ENCODE data around the gene NAP1L4. TPM values are rescaled to one million over a fixed set of nuclear protein-coding genes. Genes with fewer than 3 reads are reported as not detected.
A peak's percentile ranks its signal among the peaks of the same experiment; 100 is the strongest.

The NAP1L4 gene
- polyA plus RNA-seq, 3 donors, result 33.1 to 59.3 (median 55.6) TPM

- no peak overlapping the region for H3K27ac ChIP-seq (ENCODE audit: low read depth, low read length)
- 70 to 88% (median 81%) methylated on average over 6 to 7 of the region's 7 CpGs for WGBS, 3 donors
Measured at GRCh38 chr11:2998073-2998850, 6.1 kb upstream of the NAP1L4 start.

GRCh38 chr11:2997406-2997805, 5.3 kb upstream of the NAP1L4 start:
- no peak overlapping the region for H3K27ac ChIP-seq (ENCODE audit: low read depth, low read length)
- 87 to 90% (median 88%) methylated on average over 4 of the region's 4 CpGs for WGBS, 3 donors

GRCh38 chr11:2996976-2997375, 4.8 kb upstream of the NAP1L4 start:
- no peak overlapping the region for H3K27ac ChIP-seq (ENCODE audit: low read depth, low read length)
- WGBS, 3 donors, result 78 to 89% (median 88%) methylated on average over 6 of the region's 6 CpGs

- H3K27ac ChIP-seq (ENCODE audit: low read depth, low read length), result no peak overlapping the region
- 85 to 87% (median 85%) methylated on average over 14 of the region's 14 CpGs for WGBS, 3 donors
Measured at GRCh38 chr11:2995893-2996554, 3.9 kb upstream of the NAP1L4 start.

- no peak overlapping the region for H3K27ac ChIP-seq (ENCODE audit: low read depth, low read length)
- 77 to 86% (median 84%) methylated on average over 13 of the region's 13 CpGs for WGBS, 3 donors
Measured at GRCh38 chr11:2995031-2995561, 3.0 kb upstream of the NAP1L4 start.

GRCh38 chr11:2994336-2994730, 2.2 kb upstream of the NAP1L4 start:
- no peak overlapping the region for H3K27ac ChIP-seq (ENCODE audit: low read depth, low read length)
- WGBS, 3 donors, result 88 to 93% (median 91%) methylated on average over 4 of the region's 4 CpGs

GRCh38 chr11:2992997-2993325, 832 bp upstream of the NAP1L4 start:
- H3K27ac ChIP-seq (ENCODE audit: low read depth, low read length), result no peak overlapping the region
- WGBS, 3 donors, result 29 to 31% (median 31%) methylated on average over 7 of the region's 7 CpGs

- peak overlapping the region; percentile 62 for H3K27ac ChIP-seq (ENCODE audit: low read depth, low read length)
- 0 to 1% (median 1%) methylated on average over 51 to 79 of the region's 79 CpGs for WGBS, 3 donors
Measured at GRCh38 chr11:2991452-2992233, 486 bp downstream of the NAP1L4 start.

- WGBS, 3 donors, result 2 to 4% (median 3%) methylated on average over 17 of the region's 17 CpGs
- no peak overlapping the region for H3K27ac ChIP-seq (ENCODE audit: low read depth, low read length)
Measured at GRCh38 chr11:2990617-2991451, 1.3 kb downstream of the NAP1L4 start.

GRCh38 chr11:2989551-2989950, 2.6 kb downstream of the NAP1L4 start:
- WGBS, 3 donors, result 26 to 45% (median 42%) methylated on average over 3 of the region's 3 CpGs
- H3K27ac ChIP-seq (ENCODE audit: low read depth, low read length), result no peak overlapping the region

GRCh38 chr11:2989006-2989405, 3.1 kb downstream of the NAP1L4 start:
- 13 to 26% (median 22%) methylated on average over 4 of the region's 4 CpGs for WGBS, 3 donors
- H3K27ac ChIP-seq (ENCODE audit: low read depth, low read length), result no peak overlapping the region

GRCh38 chr11:2987881-2988861, 4.0 kb downstream of the NAP1L4 start:
- H3K27ac ChIP-seq (ENCODE audit: low read depth, low read length), result no peak overlapping the region
- WGBS, 3 donors, result 29 to 52% (median 43%) methylated on average over 11 of the region's 11 CpGs

- WGBS, 3 donors, result 93 to 99% (median 97%) methylated on average over 4 of the region's 4 CpGs
- H3K27ac ChIP-seq (ENCODE audit: low read depth, low read length), result no peak overlapping the region
Measured at GRCh38 chr11:2983908-2984307, 8.2 kb downstream of the NAP1L4 start.

- H3K27ac ChIP-seq (ENCODE audit: low read depth, low read length), result no peak overlapping the region
- 60 to 72% (median 61%) methylated on average over 2 of the region's 2 CpGs for WGBS, 3 donors
Measured at GRCh38 chr11:2982214-2982613, 9.9 kb downstream of the NAP1L4 start.

- H3K27ac ChIP-seq (ENCODE audit: low read depth, low read length), result no peak overlapping the region
- 90 to 97% (median 95%) methylated on average over 8 of the region's 8 CpGs for WGBS, 3 donors
Measured at GRCh38 chr11:2981130-2981529, 11.0 kb downstream of the NAP1L4 start.

GRCh38 chr11:2980168-2980840, 11.8 kb downstream of the NAP1L4 start:
- WGBS, 3 donors, result 70 to 84% (median 81%) methylated on average over 6 of the region's 6 CpGs
- no peak overlapping the region for H3K27ac ChIP-seq (ENCODE audit: low read depth, low read length)

- WGBS, 3 donors, result 46 to 80% (median 79%) methylated on average over 7 of the region's 7 CpGs
- no peak overlapping the region for H3K27ac ChIP-seq (ENCODE audit: low read depth, low read length)
Measured at GRCh38 chr11:2977113-2977512, 15.0 kb downstream of the NAP1L4 start.
